LHCN-M2 (cell line): Measurements from ENCODE around the gene SPON1. TPM values are rescaled to one million over a fixed set of nuclear protein-coding genes. Genes with fewer than 3 reads are reported as not detected.
A peak's percentile ranks its signal among the peaks of the same experiment; 100 is the strongest.
"Not testable (repeated sequence)": the region's sequence is repeated elsewhere in the genome, so short reads cannot be mapped to it uniquely, and the experiment has no call there.

Experiments used
- DNase-seq: peaks from one replicate; pipeline ENCODE4 v3.0.0-alpha.2; 2012; ENCODE audit warnings: low read depth
- total RNA-seq: library from RNA; depleted of rRNA; stranded (reverse); fragments of >200 nt; gene quantifications from 2 replicates; pipeline ENCODE4 v1.2.3, GENCODE V29; 2014

SPON1 gene
- total RNA-seq, 1 experiment from 2014 or later = not detected

- no peak for DNase-seq
These were observed 162.4 kb downstream of the SPON1 start for GRCh38 chr11:14124886-14125285.

GRCh38 chr11:14125529-14125928, 163.0 kb downstream of the SPON1 start:
- no peak for DNase-seq

- DNase-seq = no peak
These were observed 165.2 kb downstream of the SPON1 start for GRCh38 chr11:14127679-14128078.

GRCh38 chr11:14132312-14132711, 169.8 kb downstream of the SPON1 start:
- DNase-seq = no peak

- no peak for DNase-seq
These were observed 170.9 kb downstream of the SPON1 start for GRCh38 chr11:14133381-14133780.

GRCh38 chr11:14136561-14136960, 174.0 kb downstream of the SPON1 start:
- DNase-seq = no peak

- DNase-seq = no peak
These were observed 174.8 kb downstream of the SPON1 start for GRCh38 chr11:14137284-14137683.

GRCh38 chr11:14140991-14141390, 178.5 kb downstream of the SPON1 start:
- DNase-seq = no peak

- no peak for DNase-seq
These were observed 179.2 kb downstream of the SPON1 start for GRCh38 chr11:14141676-14142075.

GRCh38 chr11:14144934-14145333, 182.4 kb downstream of the SPON1 start:
- no peak for DNase-seq

- peak; percentile 17 for DNase-seq
These were observed 186.2 kb downstream of the SPON1 start for GRCh38 chr11:14148653-14149273.

- no peak for DNase-seq
These were observed 187.2 kb downstream of the SPON1 start for GRCh38 chr11:14149683-14150082.

GRCh38 chr11:14150878-14151277, 188.4 kb downstream of the SPON1 start:
- DNase-seq = no peak

GRCh38 chr11:14154103-14154502, 191.6 kb downstream of the SPON1 start:
- DNase-seq = not testable (repeated sequence)

GRCh38 chr11:14158393-14158792, 195.9 kb downstream of the SPON1 start:
- DNase-seq = no peak

GRCh38 chr11:14163576-14163975, 201.1 kb downstream of the SPON1 start:
- DNase-seq = no peak

- not testable (repeated sequence) for DNase-seq
These were observed 211.2 kb downstream of the SPON1 start for GRCh38 chr11:14173679-14174078.

GRCh38 chr11:14179116-14179820, 216.7 kb downstream of the SPON1 start:
- DNase-seq = peak; percentile 8

GRCh38 chr11:14181121-14181520, 218.6 kb downstream of the SPON1 start:
- no peak for DNase-seq

- no peak for DNase-seq
These were observed 220.4 kb downstream of the SPON1 start for GRCh38 chr11:14182833-14183364.

GRCh38 chr11:14184028-14184940, 221.8 kb downstream of the SPON1 start:
- DNase-seq = no peak

- no peak for DNase-seq
These were observed 222.9 kb downstream of the SPON1 start for GRCh38 chr11:14185461-14185860.
